HepG2 (cell line): Measurements from ENCODE around the gene ZFP36L2. TPM values are rescaled to one million over a fixed set of nuclear protein-coding genes. Genes with fewer than 3 reads are reported as not detected.

Experiments used
- FOXA3 ChIP-seq: IDR thresholded peaks from 2 replicates; pipeline ENCODE4 v1.6.1; 2016; ENCODE audit warnings: missing genetic modification reagents, missing compliant biosample characterization
- FOXO1 ChIP-seq: sonication (generic); formaldehyde crosslinking; IDR thresholded peaks from 2 replicates; pipeline ENCODE4 v1.4.0; 2020; ENCODE audit warnings: missing genetic modification reagents
- HNRNPH1 ChIP-seq: fragments of 200-400 bp; formaldehyde crosslinking; optimal IDR thresholded peaks from 2 replicates; pipeline ENCODE3; 2017; ENCODE audit warnings: mild to moderate bottlenecking, low read depth, low read length
- MAFG ChIP-seq: sonication (generic); formaldehyde crosslinking; IDR thresholded peaks from 2 replicates; pipeline ENCODE4 v1.5.1; 2020; ENCODE audit warnings: mild to moderate bottlenecking, missing genetic modification reagents
- NR1H2 ChIP-seq: sonication (generic); formaldehyde crosslinking; IDR thresholded peaks from 2 replicates; pipeline ENCODE4 v1.8.1; 2022; ENCODE audit warnings: low read depth, missing genetic modification reagents, borderline replicate concordance
- RARA ChIP-seq: IDR thresholded peaks from 2 replicates; pipeline ENCODE4 v1.6.1; 2016; ENCODE audit warnings: missing genetic modification reagents, missing compliant biosample characterization
- REST ChIP-seq, 2 experiments: IDR thresholded peaks; 2 replicates each; pipeline ENCODE4 v1.6.1; 2011 to 2012; ENCODE audit warnings: low read length in 2 of 2, borderline replicate concordance in 1 of 2, low read depth in 1 of 2, mild to moderate bottlenecking in 1 of 2, moderate library complexity in 1 of 2
- RFXAP ChIP-seq: sonication (generic); formaldehyde crosslinking; IDR thresholded peaks from 2 replicates; pipeline ENCODE4 v1.4.0; 2020; ENCODE audit warnings: missing genetic modification reagents, borderline replicate concordance
- SALL2 ChIP-seq: sonication (generic); formaldehyde crosslinking; IDR thresholded peaks from 2 replicates; pipeline ENCODE4 v1.8.1; 2023; ENCODE audit warnings: mild to moderate bottlenecking, missing genetic modification reagents, inconsistent platforms
- SMAD1 ChIP-seq: sonication (generic); formaldehyde crosslinking; IDR thresholded peaks from 2 replicates; pipeline ENCODE4 v1.4.0; 2020; ENCODE audit warnings: missing genetic modification reagents, low read depth, mild to moderate bottlenecking, borderline replicate concordance
- SNAI1 ChIP-seq: sonication (generic); formaldehyde crosslinking; IDR thresholded peaks from 2 replicates; pipeline ENCODE4 v1.5.0; 2020; ENCODE audit warnings: mild to moderate bottlenecking, missing genetic modification reagents, borderline replicate concordance
- TEAD2 ChIP-seq: sonication (generic); formaldehyde crosslinking; IDR thresholded peaks from 2 replicates; pipeline ENCODE4 v1.9.0; 2021; ENCODE audit warnings: missing genetic modification reagents
- ZMYM2 ChIP-seq: sonication (generic); formaldehyde crosslinking; IDR thresholded peaks from 2 replicates; pipeline ENCODE4 v1.8.0; 2022; ENCODE audit warnings: mild to moderate bottlenecking, missing genetic modification reagents
- ZNF10 ChIP-seq: sonication (generic); formaldehyde crosslinking; IDR thresholded peaks from 2 replicates; pipeline ENCODE4 v1.4.0; 2020; ENCODE audit warnings: mild to moderate bottlenecking, low read depth, missing genetic modification reagents, borderline replicate concordance
- ZNF160 ChIP-seq: sonication (generic); formaldehyde crosslinking; IDR thresholded peaks from 2 replicates; pipeline ENCODE4 v1.8.0; 2022; ENCODE audit warnings: mild to moderate bottlenecking, inconsistent platforms, missing genetic modification reagents
- ZNF335 ChIP-seq: sonication (generic); formaldehyde crosslinking; IDR thresholded peaks from 2 replicates; pipeline ENCODE4 v1.4.0; 2020; ENCODE audit warnings: missing genetic modification reagents
- polyA plus RNA-seq, 8 experiments: library from polyadenylated mRNA; depleted of rRNA in 3 of 8; stranded (reverse) in 7 of 8; unstranded in 1 of 8; fragments of >200 nt; fragmentation: Illumina TruSeq in 4 of 8; extraction: Trizol in 4 of 8; gene quantifications; 2 replicates each; pipeline versions ENCODE4 v1.2.1 to v1.2.3, GENCODE V29; 2011 to 2016; ENCODE audit warnings: low read depth in 4 of 8, missing spikeins in 1 of 8, mixed read lengths in 1 of 8; ENCODE audit not compliant: insufficient read depth in 1 of 8
- total RNA-seq, 5 experiments: library from RNA; depleted of rRNA; stranded (reverse); fragments of >200 nt; fragmentation: Illumina TruSeq; extraction: Trizol; gene quantifications; 2 replicates each; pipeline ENCODE4 v1.2.3, GENCODE V29; 2016; ENCODE audit warnings: low read depth in 1 of 5
- TF ChIP-seq, protein P1 (sequence below): IDR thresholded peaks from 2 replicates; pipeline ENCODE4 v1.6.1; 2016; ENCODE audit warnings: missing biosample characterization, missing genetic modification reagents, low read depth
- TF ChIP-seq, protein P2 (sequence below): IDR thresholded peaks from 2 replicates; pipeline ENCODE4 v1.6.1; 2012; ENCODE audit warnings: inconsistent platforms
- TF ChIP-seq, protein P3 (sequence below): sonication (generic); formaldehyde crosslinking; IDR thresholded peaks from 2 replicates; pipeline ENCODE4 v1.4.0; 2020; ENCODE audit warnings: low read depth, missing genetic modification reagents

ZFP36L2 gene
- total and polyA plus RNA-seq, 2 of the 13 experiments (the other 11 are each of a cell fraction or from before 2014, with no cell fraction given): 11.2 to 21.8 TPM

DNA sequence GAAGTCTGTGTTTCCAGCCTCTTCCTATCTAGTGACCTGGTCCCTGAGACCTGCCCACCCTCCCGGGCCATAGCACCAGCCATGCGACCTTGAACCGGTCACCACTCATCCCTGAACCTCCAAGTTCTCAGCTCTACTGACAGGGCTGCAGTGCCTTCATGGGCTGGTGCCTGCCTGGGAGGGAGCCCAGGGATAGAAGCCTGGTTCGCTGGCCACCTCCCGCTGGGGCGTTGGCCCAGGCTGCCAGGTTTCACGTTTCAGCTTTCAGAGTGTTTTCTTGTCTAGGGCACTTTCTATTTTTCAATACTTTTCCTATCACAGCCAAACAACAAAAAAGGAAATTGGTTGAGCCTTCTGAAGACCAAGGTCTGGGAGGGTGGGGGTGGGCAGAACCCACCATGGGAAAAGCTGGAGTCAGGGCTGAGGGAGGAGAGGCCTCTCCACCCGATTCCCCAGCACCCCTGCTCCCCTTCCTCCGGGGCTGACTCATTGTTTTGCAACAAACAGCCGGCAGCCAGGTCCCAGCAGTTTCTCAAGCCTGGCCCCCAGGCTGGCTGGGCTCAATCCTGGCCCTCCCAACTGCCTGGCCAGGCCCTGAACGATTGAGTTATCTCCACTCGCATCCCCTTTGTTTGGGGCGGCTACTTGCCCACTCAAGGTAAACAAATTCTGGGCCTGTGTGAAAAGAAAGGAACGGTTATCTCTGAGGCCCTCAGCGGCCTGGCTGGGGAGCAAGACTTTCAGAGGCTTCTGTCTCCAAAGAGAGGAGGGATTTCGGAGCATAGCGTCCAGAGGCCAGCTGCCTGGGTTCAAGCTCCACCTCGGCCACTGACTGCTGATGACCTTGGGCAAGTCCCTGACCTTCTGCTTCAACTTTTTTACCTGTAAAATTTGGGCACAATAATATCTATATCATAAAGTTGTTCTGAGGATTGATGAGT lies 47.5 kb downstream of the ZFP36L2 start (continued):
- TF ChIP-seq, protein P1, sequence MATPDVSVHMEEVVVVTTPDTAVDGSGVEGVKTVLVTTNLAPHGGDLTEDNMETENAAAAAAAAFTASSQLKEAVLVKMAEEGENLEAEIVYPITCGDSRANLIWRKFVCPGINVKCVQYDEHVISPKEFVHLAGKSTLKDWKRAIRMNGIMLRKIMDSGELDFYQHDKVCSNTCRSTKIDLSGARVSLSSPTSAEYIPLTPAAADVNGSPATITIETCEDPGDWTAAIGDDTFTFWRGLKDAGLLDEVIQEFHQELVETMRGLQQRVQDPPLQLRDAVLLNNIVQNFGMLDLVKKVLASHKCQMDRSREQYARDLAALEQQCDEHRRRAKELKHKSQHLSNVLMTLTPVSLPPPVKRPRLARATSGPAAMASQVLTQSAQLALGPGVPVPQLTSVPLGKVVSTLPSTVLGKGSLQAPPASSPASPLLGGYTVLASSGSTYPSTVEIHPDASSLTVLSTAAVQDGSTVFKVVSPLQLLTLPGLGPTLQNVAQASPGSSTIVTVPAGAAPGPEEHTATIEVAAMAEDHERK (CRISPR knock-in tag): no peak
- TF ChIP-seq ZNF335 (CRISPR knock-in tag): 0 out of 2 replicates have a peak, but pooled peaks have one; percentile 35
- TF ChIP-seq TEAD2 (CRISPR knock-in tag): no peak
- peak; percentile 81 for TF ChIP-seq FOXO1 (CRISPR knock-in tag)
- TF ChIP-seq FOXA3 (CRISPR knock-in tag): peak; percentile 73
- TF ChIP-seq, protein P2, sequence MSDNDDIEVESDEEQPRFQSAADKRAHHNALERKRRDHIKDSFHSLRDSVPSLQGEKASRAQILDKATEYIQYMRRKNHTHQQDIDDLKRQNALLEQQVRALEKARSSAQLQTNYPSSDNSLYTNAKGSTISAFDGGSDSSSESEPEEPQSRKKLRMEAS: peak; percentile 48
- TF ChIP-seq HNRNPH1: no peak
- peak; percentile 82; the same call in 1 of the 2 replicates for TF ChIP-seq ZMYM2 (CRISPR knock-in tag)
- TF ChIP-seq RFXAP (CRISPR knock-in tag): peak; percentile 71; the same call in 1 of the 2 replicates
- TF ChIP-seq NR1H2 (CRISPR knock-in tag): no peak
- TF ChIP-seq MAFG (CRISPR knock-in tag): peak; percentile 77; the same call in 1 of the 2 replicates
- TF ChIP-seq RARA (CRISPR knock-in tag): peak; percentile 93
- TF ChIP-seq SNAI1 (CRISPR knock-in tag): peak; percentile 76; the same call in 1 of the 2 replicates
- TF ChIP-seq SMAD1 (CRISPR knock-in tag): peak; percentile 67; the same call in 1 of the 2 replicates
- no peak; a peak in 1 of 4 replicates for TF ChIP-seq REST (IDR thresholded peaks at IDR 0.05; ENCODE audit: borderline replicate concordance in 1 of 2, low read depth in 1 of 2, low read length in 2 of 2)
- peak; percentile 88 for TF ChIP-seq ZNF160
- TF ChIP-seq SALL2 (CRISPR knock-in tag): peak; percentile 80; the same call in 1 of the 2 replicates
- TF ChIP-seq, protein P3, sequence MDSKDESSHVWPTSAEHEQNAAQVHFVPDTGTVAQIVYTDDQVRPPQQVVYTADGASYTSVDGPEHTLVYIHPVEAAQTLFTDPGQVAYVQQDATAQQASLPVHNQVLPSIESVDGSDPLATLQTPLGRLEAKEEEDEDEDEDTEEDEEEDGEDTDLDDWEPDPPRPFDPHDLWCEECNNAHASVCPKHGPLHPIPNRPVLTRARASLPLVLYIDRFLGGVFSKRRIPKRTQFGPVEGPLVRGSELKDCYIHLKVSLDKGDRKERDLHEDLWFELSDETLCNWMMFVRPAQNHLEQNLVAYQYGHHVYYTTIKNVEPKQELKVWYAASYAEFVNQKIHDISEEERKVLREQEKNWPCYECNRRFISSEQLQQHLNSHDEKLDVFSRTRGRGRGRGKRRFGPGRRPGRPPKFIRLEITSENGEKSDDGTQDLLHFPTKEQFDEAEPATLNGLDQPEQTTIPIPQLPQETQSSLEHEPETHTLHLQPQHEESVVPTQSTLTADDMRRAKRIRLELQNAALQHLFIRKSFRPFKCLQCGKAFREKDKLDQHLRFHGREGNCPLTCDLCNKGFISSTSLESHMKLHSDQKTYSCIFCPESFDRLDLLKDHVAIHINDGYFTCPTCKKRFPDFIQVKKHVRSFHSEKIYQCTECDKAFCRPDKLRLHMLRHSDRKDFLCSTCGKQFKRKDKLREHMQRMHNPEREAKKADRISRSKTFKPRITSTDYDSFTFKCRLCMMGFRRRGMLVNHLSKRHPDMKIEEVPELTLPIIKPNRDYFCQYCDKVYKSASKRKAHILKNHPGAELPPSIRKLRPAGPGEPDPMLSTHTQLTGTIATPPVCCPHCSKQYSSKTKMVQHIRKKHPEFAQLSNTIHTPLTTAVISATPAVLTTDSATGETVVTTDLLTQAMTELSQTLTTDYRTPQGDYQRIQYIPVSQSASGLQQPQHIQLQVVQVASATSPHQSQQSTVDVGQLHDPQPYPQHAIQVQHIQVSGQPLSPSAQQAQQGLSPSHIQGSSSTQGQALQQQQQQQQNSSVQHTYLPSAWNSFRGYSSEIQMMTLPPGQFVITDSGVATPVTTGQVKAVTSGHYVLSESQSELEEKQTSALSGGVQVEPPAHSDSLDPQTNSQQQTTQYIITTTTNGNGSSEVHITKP (CRISPR knock-in tag): peak; percentile 50; the same call in 1 of the 2 replicates
- no peak for TF ChIP-seq ZNF10 (CRISPR knock-in tag)
